Anterior cingulate cortex (tissue), 58 donors: ENCODE results near the gene KRT76.

Experiments used
- DNase-seq, 58 donors: peaks; one replicate each; lab custom pipeline; 2025; lab: John Stamatoyannopoulos, UW

KRT76 gene

GRCh38 chr12:52787324-52788191 lies 10.4 kb upstream of the KRT76 start:
- no peak for DNase-seq

- DNase-seq = no peak
These were observed 7.8 kb upstream of the KRT76 start for GRCh38 chr12:52784909-52785308.

GRCh38 chr12:52783563-52784316 lies 6.6 kb upstream of the KRT76 start:
- DNase-seq = no peak

- DNase-seq = no peak
These were observed 5.4 kb upstream of the KRT76 start for GRCh38 chr12:52782502-52782901.

- no peak for DNase-seq
These were observed 4.4 kb upstream of the KRT76 start for GRCh38 chr12:52781399-52782082.

GRCh38 chr12:52779914-52780313 lies 2.8 kb upstream of the KRT76 start:
- no peak for DNase-seq

- no peak for DNase-seq
These were observed 1.7 kb upstream of the KRT76 start for GRCh38 chr12:52778833-52779232.

- no peak for DNase-seq
These were observed 421 bp upstream of the KRT76 start for GRCh38 chr12:52777566-52777965.

- DNase-seq = no peak
These were observed 710 bp downstream of the KRT76 start for GRCh38 chr12:52776435-52776834.

- no peak for DNase-seq
These were observed 2.4 kb downstream of the KRT76 start for GRCh38 chr12:52774629-52775250.

GRCh38 chr12:52772772-52773171 lies 4.4 kb downstream of the KRT76 start:
- DNase-seq = no peak

GRCh38 chr12:52772188-52772587 lies 5.0 kb downstream of the KRT76 start:
- DNase-seq = no peak

GRCh38 chr12:52771505-52771904 lies 5.6 kb downstream of the KRT76 start:
- DNase-seq = no peak

- no peak for DNase-seq
These were observed 6.1 kb downstream of the KRT76 start for GRCh38 chr12:52771088-52771487.

- no peak for DNase-seq
These were observed 7.2 kb downstream of the KRT76 start for GRCh38 chr12:52769946-52770345.

- no peak for DNase-seq
These were observed 7.8 kb downstream of the KRT76 start for GRCh38 chr12:52769354-52769753.

GRCh38 chr12:52768479-52769200 lies 8.5 kb downstream of the KRT76 start:
- no peak for DNase-seq

- DNase-seq = no peak
These were observed 9.7 kb downstream of the KRT76 start for GRCh38 chr12:52767427-52767826.

GRCh38 chr12:52767020-52767379 lies 10.1 kb downstream of the KRT76 start:
- no peak for DNase-seq

- no peak for DNase-seq
These were observed 10.7 kb downstream of the KRT76 start for GRCh38 chr12:52766351-52767019.
